GM19324 (cell line): Measurements from ENCODE around the gene ANKRD13D.

Experiments used
- ATAC-seq: cut with Tn5 transposase; IDR thresholded peaks from one replicate; pipeline ENCODE4 v1.9.1; 2021; ENCODE audit warnings: mild to moderate bottlenecking, moderate library complexity; ENCODE audit not compliant: unreplicated experiment, low FRiP score

Gene ANKRD13D

DNA sequence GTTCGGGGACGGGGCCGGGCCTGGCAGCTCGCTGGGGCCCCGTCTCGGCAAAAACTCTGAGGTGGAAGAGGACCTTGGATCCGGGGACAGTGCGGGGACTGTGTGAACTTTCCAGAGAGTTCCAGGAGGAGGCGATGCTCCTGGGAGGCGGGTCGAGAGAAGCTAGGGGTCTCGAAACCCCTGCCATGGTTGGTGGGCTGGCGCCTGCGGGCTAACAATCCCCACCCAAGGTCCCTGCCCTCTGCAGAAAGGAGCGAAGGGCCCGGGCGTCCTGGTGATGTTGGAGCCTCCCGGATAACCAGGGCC is 27.5 kb upstream of the ANKRD13D start:
- no peak for ATAC-seq

DNA sequence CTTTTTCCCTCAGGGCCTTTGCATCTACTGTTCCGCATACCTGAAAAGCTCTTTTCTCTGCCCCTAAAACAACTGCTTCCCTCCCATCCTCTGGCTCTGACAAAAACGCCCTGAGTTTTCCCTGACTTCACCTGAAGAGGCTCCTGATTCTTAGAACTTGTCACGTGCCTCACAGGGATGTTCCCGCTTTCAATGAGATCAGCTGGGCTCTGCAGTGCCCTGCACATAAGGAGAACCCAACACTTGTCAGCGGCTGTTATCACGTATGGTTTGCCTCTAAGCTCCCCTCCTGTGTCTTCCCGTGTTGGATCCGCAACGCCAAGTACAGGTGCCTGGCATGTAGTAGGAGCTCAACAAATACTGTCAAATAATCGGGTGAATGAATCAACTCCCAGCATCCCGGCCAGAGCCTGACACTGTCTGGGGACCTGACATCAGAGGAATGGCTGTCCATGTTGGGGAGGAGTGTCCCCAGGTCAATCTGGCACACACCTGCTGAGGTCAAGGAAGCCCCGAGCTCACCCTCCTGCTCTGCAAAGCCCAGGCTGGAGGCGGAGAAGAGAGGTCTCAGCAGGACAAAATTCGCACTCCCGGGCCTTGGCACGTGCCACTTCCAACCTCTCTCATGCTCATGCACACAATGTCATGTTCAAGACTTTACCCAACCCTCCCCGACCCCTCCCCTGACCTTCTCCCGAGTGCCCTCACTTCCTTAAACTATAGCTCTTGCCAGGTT is 27.0 kb upstream of the ANKRD13D start:
- no peak for ATAC-seq

DNA sequence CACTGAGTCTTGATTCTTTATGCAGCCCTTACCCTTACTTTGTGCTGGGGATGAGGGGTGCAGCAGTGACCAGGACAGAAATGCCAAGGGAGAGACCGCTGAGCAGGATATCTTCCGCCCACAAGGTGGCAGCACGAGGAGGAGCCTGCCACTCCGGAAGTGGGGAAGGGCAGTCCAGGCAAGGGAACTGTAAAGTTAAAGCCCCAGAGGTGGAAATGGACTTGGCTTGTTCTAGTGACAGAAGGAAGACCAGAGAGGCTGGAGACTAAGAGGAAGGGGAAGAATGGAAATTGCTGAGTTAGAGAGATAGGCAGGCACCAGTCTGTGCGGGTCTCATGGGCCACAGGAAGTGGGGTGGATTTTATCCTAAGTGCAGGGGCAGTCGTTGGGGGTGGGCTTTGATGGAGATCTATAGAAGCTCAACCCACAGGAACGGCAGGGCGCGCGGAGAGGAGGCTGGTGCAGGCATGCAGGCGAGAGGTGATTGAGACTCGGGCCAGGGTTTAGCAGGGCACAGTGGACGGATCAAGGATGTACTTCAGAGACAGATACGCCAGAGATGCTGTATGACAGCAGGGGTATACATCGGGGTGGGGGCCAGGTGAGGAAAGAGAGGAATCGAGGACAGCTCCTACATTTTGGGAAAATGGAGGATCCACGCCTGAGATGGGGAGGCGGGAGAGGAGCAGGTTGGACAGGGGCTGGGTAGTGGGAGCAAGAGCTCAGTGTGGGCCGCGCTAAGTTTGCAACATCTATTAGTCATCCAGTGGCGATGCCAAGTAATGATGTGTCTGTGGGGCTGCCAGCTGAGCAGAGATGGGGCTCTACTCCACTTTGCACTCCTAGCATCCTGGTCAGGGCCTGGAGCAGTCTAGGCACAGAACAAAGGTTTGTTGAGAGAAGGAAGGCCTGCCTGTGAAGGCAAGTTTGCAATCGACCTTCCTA is 26.1 kb upstream of the ANKRD13D start:
- no peak for ATAC-seq

DNA sequence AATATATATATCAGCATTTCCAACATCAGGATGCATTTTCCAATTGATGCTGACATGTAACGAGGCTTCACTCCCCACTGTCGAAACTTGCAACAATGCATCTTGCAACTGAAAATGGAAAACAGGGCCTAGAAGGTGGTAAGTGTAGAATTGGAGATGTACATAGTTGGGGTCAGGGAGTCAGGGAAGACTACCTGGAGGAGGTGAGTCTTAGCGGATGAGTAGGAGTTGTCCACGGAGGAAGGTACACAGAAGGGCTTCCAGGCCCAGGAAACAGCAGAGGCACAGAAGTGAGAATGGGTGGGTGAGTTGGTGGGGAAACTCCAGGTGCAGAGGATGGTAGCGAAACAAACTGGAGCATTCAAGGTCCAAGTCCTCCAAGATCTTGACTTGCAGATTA is 24.8 kb upstream of the ANKRD13D start:
- no peak for ATAC-seq

DNA sequence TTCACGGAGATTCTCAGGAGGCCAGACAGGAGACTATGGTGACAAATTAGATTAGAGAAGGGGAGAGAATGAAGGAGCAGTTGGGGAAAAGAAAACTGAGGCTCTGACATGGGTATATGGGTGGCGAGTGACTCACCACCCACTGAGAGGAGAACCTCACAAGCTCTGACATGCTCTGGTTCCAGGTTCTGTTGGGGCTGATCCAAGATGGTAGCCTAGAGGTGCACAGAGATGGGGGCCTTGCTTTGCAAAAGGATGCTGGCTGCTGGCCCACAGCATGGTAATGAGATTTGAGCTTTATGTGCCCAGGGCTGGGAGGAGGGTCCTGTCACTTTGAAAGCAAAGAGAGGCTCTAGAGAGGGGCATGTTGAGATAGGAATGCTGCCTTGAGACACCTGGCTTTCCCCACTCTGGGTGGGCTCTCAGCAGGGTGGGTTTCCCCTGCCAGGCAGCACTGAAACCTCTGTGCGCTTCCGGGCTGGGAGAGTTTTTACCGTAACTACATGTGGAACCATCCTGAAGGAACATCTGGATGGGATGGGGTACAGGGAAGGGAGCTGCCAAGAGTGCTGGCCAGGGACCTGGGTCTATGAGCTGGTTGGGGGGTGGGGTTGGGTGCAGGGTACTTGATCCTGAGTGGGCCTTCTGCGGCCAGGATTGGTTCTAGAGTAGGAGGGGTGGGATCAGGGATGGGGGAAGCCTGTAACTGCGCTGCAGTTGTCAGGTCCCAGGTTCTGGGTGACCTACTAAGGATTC is 24.0 kb upstream of the ANKRD13D start:
- no peak for ATAC-seq

DNA sequence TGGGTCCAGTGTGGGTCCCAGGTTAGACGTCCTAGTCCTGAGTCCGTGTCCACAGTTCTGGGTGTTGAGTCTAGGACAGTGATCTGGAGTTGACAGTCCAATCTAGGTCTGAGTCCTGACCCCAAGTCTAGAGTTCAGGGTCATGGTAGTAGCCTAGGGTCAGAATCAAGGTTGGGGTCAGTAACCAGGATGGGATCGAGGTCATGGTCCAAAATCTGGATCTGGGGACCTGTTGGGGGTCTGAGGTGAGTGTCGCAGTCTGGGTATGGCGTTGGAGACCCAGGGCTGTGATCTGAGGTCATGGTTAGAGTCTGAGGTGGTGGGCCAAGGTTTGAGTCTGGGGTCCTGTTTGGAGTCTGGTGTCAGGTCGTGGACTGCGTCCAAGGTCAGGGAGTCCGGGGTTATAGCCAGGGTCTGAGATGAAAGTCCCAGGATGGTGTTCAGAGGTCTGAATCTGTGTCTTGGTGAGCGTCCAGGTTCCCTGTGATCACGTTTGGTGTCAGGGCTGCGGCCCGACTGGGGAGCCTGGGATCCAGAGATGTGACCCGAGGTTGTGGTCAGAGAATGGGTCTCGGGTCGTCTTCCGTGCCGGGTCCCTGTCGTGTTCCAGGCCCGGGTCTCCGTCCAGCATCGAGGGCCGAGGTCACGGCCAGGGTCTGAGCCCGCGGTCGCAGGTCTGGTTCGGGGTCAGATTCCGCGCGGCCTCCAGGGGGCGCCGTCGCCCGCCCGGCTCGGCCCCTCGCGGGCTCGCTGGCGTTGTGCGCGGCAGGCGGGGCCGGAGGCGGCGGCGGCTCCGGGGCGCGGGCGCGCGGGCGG is 23.3 kb upstream of the ANKRD13D start:
- peak; percentile 55 for ATAC-seq

DNA sequence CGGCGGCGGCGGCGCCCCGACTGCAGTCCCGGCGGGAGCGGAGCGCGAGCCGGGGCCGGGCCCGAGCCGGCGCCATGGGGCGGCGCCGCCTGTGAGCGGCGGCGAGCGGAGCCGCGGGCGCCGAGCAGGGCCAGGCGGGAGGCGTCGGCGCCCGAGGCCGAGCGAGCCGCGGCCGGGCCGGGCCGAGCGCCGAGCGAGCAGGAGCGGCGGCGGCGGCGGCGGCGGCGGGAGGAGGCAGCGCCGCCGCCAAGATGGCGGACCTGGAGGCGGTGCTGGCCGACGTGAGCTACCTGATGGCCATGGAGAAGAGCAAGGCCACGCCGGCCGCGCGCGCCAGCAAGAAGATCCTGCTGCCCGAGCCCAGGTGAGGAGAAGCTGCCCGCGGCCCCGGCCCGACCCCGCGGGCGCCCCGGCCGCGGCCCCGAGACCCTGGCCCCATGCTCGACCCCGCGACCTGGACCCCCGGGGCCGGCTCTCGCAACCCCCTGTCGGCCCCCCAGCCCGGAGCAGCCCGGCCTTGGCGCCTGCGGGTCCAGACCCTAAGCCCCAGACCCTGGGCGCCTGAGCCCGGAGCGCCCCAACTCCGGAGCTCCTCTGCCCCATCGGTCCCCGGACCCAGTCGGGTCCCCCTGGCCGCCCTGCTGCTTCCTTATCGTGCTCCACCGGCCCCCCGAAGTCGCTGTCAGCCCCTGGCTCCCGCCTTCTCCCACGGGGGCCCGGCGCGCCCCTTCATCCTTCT is 22.5 kb upstream of the ANKRD13D start, which contains the start of gene GRK2:
GRK2 (plus strand) TSS at position 25 of the 739 bp plus-strand sequence; CDS start at position 252, 227 bp downstream.
- ATAC-seq, result peak; percentile 32

DNA sequence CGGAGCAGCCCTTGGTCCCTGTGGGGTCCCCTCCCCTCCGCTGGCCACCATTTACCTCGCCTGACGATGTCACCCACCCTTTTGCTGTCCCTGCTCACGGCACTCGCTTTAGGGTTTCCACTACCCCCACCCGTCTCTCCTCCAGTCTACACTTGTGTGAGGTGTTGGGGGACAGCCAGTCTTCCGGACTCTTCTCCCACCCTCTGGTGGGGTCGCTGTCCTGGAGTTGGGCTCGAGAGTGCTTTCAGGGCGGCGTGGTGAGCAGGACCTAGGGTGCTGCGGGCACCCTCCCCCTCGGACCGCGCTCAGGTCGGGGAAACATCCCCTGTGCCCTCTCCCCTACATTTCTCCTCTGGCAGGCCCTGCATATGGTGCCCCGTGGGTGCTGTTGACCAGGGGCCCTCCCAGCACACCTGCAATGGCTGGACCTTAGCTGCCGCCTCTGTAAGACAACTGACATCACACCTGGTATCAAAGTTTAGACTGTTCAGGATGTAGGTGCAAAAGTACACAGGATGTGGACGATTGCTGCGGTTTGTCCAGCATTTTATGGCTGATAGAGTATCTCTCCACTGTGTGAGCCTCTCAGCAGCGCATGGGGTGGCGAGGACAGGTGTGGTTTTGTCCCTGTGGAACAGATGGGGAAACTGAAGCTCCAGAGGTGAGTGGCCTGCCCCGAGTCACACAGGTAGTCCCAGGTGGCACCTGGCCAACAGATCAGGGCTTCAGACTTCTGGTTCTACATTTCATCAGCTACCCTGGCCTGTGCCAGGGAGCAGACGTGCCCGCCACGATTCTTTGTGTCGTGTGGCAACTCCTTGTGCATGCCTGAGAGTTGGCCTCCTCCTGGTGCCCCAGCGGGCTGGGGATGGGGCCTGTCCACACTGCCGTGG is 21.7 kb upstream of the ANKRD13D start:
- no peak for ATAC-seq

DNA sequence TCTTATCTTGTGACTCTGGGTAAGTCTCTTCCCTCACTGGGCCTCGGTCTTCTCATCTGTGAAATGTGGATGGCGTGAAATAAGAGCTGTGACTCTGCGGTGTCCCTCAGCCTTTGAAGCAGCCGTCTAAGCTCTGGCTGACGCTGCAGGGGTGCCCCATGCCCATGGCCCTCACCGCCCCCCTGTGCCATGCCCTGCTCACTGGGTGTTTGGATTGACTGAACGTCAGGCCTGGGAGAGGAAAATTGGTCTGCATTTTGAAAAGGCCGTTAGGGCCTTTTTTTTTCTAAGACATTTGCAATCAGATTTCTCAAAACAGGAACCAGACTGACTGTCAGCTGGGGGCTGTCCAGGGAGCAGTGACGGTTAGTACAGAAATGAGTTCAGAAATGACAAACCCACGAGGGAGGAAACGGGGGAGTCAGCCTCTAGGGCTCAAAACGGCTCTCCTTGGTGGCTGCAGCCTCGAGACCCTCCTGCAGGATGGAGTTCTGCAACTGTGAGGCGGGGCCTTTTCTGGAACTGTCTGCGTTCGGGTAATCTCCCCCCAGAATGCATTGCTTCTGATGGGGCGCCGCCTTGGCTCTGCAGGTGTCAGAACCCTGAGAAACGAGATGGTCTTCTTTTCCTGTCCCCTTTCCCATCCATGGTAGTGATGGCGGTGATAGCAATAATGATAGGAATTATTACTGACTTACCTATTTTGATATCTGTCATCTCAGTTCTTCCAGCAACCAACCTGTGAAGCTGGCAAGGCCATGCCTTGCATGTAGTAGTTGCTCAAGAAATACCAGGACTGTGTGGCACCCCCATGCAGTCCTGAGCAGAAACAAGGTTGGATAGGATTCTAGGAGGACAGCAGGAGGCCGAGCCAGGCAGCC is 20.8 kb upstream of the ANKRD13D start:
- no peak for ATAC-seq

DNA sequence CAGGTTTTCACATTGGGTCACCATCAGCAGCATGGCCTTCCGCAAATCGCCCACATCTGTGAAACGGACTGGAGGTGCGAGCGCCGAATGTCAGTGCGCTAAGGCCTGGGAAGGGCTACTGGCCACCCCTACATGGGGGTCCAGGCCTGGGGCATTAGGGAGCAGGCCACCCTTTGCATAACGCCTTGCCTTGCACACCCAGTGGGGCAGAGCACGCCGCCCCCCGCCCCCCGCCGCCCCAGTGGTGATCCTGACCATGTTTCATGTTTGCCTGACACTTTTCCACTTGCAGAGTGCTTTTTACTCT is 20.2 kb upstream of the ANKRD13D start:
- ATAC-seq, result no peak

DNA sequence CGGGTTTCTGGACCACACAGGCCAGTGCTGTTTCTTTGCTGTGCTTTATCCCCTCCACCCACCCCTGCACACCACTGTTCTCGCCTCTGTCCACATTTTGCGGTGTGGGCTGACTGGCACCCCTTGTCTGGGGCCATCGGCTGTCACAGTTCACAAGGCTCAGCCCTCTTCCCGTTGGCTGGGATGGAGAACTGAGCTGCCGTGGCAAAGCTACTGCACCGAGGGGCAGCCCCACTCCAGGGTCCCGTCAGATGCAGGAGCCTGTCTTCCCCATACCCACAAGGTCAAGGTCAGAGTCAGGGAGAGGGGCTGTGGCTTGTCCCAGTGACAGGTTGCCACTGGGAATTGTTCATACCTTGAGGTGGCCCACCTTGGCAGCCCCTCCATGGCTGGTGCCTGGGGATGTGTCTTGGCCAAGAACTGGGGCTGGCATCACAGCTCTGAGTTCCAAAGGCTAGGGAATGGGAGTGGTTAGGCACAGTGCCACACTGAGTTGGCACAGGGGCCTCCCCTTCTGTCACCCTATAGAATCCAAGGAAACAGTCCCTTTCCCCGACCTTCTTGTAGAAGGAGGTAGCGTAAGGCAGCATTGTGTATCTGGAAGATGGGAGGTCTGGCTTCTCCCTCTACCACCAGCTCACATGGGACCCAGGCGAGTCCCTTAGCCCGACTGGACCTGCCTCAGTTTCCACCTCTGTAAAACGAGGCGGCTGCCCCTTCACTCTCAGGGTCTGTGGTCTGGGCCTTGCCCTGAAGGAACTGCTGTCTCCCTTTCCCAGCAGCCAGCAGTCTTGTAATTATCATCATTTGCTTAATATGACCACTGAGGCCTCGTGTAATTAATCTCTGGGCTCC is 19.5 kb upstream of the ANKRD13D start:
- no peak for ATAC-seq

DNA sequence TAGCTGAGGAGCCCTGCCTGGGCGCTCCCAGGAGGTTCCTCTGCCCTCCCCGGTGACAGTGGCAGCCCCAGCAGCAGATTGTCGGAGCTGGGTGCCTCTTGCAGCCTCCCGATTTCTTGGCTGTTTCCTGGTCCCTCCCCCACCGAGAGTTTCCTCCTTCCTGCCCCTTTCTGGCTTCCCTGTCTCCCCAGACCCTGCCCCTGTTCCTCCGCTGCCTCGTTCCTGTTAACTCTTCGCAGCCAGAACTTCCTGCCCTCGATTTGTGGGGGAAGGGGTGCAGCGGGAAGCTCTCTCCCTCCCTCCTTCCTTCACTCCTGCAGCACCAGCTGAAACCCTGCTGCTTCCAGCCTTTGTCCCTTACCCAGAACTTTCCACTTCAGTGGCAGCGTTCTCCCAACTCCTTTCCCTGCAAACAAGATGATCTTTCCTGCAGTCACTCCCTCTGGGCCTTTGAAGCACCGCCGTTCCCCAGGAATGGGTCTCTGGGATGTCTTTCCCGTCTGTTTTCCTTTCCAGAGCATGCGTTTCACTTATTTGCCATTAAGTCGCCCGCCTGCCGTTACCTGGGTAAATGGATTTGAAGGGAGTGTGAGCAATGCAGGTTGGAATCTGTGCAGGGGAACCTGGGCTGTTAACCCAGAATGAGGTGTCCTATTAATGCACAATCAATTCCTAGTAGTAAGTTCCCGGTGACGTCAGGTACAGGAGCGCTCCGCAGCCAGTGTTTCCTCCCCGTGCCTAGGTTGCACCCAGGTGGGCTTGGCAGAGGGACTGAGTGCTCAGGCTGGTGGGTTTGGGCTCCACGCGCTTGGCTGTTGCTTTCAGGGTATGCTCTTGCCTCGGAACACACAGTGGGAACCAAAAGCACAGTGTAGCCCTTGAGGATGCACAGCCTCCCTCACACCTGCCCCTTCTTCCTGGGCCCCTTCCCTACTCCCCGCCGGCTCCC is 18.6 kb upstream of the ANKRD13D start:
- no peak for ATAC-seq

DNA sequence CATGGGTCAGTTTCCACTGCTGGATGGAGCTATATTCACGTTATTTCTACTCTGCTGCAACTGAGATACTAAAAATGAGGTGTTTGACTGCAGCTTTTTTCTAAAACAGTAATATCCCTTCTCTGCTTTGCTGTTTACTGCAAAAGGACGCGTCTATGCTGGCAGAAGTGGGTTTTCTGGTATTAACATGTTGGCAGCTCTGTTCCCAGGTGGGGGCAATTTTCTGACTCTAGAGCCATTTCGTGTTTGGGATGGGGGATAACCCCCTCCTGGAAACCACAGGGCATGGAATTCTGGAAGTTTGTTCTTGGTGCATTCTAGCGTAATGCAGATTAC is 17.9 kb upstream of the ANKRD13D start:
- ATAC-seq, result no peak

DNA sequence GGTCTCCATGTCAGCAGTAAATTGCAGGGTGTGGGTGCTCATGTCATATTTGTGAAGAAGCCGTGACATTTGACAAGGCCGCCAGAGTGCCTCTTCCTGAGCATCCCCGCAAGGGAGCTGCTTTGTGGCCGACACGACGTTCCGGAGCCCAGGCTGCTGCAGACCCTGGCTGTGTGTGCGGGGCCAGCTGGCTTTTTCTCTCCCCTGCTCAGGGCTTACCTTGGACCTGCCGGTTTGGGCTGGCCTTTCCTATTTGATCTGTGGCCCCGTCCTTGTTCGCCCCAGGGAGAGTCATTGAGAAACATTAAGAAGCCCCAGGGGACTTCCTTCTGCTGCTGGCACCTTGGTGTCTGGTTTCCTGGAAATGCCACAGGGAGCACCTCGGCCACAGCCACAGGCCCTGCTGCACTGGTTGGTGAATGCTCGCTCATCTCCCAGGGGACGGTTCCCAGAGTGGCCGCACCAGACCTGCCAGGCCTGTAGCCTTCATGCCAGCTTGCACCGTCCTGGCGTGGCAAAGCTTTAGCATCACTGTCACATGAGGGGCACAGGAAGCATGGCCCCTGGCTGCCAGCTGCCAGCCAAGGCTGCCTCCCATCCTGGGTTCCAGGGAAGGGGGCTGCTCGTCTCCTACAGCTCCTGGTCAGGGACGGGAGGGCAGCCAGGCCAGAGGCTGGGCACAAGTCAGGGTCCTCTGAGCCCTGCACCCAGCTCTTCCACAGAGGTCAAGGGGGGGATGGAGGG is 17.4 kb upstream of the ANKRD13D start:
- ATAC-seq, result no peak
